HG02678 (cell line): ENCODE data around the gene PAPSS2.

Experiments used
- ATAC-seq: cut with Tn5 transposase; IDR thresholded peaks from one replicate; pipeline ENCODE4 v1.9.1; 2021; ENCODE audit warnings: mild to moderate bottlenecking, moderate library complexity; ENCODE audit not compliant: unreplicated experiment

Gene PAPSS2

DNA sequence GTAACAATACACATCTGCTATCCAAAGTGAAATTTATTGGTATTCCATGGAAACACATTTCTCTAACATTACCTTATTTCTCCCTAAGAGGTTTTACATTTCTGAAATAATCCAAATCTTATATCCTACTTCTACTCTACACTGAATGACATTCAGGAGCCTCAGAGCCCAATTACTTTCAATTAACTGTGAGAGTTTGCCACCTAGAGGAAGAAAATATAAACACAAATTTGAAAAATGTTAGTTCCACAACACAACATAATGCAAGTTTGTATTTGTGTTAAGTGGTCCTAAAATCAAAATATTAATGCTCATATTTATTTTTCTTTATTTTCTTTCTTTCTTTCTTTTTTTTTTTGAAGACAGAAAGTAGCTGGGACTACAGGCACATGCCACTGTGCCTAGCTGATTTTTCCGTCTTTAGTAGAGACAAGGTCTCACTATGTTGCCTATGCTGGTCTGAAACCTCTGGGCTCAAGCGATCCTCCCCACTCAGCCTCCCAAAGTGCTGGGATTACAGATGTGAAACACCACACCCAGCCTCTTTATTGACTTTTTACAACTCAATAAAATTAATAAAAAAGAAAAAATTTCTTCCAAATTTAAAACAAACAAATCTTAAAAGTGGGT lies 112.3 kb downstream of the PAPSS2 start:
- no peak for ATAC-seq

DNA sequence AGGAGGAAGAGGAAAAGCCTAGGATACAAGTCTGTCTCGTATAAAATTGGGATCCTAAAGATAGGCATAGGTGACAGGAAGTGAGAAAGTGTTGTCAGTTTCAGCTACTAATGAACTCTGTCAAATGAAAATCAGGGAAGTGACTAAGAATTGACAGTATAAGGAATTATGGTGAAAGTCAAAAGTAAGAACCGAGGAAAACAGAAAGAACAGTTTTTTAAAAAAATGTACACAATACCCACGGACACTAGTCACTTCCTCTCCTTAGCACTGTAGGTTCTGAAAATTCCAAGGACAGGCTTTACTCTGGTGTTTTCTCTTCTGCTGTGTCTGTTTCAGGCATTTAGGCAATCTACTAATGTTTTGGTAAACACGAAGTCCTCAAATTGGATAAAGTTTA lies 116.1 kb downstream of the PAPSS2 start:
- no peak for ATAC-seq

GRCh38 chr10:87776328-87776727 lies 116.7 kb downstream of the PAPSS2 start:
- ATAC-seq, result no peak

GRCh38 chr10:87781545-87781944 lies 121.9 kb downstream of the PAPSS2 start:
- ATAC-seq, result no peak

- no peak for ATAC-seq
Observed at GRCh38 chr10:87782721-87783120, 123.0 kb downstream of the PAPSS2 start.

DNA sequence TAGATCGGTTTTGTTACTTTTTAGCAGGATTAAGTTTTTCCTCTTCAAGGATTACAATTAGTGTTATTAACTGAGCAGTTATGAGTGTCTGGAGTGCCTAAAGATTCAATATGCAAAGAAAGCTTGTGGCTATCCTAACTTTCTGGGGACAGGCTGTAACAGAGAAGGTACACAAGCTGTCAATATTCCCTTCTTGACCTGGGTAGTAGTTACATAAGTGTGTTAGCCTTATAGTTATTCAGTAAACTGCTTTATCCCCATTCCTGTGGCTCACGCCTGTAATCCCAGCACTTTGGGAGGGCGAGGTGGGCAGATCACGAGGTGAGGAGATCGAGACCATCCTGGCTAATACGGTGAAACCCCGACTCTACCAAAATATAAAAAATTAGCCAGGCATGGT lies 126.7 kb downstream of the PAPSS2 start:
- no peak for ATAC-seq

DNA sequence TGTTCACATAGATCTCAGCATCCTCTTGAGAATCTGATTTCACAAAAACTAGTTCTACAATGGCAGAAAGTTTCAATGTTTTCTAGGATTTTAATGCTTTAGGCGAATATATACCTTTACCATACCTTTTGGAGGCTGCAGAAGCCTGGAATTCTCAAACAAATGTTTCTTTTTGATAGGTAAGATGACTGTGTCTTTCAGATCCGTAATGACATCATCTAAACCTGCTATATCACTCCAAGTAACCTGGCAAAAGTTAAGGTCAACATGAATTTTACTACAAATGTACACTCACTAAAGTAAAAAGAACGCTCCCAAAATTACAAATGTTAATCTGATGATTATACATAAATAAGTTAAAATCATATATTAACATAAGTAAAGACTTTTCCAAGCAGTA lies 130.5 kb downstream of the PAPSS2 start:
- ATAC-seq, result no peak

DNA sequence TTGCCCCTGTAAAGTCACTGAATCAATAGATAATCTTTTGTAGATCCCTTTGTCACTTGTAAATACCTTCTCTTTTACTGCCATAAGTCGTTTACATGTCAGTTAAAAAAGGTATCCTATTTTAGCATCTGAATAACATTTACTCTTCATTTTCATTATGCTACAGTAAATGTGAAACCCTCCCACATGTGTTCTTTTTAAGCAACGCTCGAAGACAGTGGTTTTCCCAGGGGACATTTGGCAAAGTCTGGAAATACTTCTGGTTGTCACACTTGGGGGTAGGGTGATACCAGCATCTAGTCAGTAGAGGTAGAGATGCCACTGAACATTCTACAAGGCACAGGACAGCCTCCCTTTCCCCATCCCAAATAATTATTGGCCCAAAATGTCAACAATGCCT lies 134.6 kb downstream of the PAPSS2 start:
- ATAC-seq, result peak; percentile 57
